NB4 (cell line): ENCODE results near the gene ANKS1B.

Source experiments
- MAX ChIP-seq: IDR thresholded peaks from 2 replicates; pipeline ENCODE4 v1.6.1; 2011; ENCODE audit warnings: low read depth, low read length
- POLR2A ChIP-seq: IDR thresholded peaks from 2 replicates; pipeline ENCODE4 v1.6.1; 2011; ENCODE audit warnings: mild to moderate bottlenecking; ENCODE audit not compliant: insufficient read length; ENCODE audit errors: extremely low read depth
- TF ChIP-seq, protein P1 (sequence below): IDR thresholded peaks from one replicate; pipeline ENCODE4 v1.5.1; 2012; ENCODE audit warnings: low read depth, low read length

GRCh38 chr12:99833397-99833796, 151.3 kb downstream of the ANKS1B start:
- TF ChIP-seq, protein P1, sequence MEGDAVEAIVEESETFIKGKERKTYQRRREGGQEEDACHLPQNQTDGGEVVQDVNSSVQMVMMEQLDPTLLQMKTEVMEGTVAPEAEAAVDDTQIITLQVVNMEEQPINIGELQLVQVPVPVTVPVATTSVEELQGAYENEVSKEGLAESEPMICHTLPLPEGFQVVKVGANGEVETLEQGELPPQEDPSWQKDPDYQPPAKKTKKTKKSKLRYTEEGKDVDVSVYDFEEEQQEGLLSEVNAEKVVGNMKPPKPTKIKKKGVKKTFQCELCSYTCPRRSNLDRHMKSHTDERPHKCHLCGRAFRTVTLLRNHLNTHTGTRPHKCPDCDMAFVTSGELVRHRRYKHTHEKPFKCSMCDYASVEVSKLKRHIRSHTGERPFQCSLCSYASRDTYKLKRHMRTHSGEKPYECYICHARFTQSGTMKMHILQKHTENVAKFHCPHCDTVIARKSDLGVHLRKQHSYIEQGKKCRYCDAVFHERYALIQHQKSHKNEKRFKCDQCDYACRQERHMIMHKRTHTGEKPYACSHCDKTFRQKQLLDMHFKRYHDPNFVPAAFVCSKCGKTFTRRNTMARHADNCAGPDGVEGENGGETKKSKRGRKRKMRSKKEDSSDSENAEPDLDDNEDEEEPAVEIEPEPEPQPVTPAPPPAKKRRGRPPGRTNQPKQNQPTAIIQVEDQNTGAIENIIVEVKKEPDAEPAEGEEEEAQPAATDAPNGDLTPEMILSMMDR = no peak
- no peak for TF ChIP-seq MAX
- no peak for TF ChIP-seq POLR2A
